ENCODE measurements around the gene POM121.
"Not testable (repeated sequence)": the region's sequence is repeated elsewhere in the genome, so short reads cannot be mapped to it uniquely, and the experiment has no call there.

DNA sequence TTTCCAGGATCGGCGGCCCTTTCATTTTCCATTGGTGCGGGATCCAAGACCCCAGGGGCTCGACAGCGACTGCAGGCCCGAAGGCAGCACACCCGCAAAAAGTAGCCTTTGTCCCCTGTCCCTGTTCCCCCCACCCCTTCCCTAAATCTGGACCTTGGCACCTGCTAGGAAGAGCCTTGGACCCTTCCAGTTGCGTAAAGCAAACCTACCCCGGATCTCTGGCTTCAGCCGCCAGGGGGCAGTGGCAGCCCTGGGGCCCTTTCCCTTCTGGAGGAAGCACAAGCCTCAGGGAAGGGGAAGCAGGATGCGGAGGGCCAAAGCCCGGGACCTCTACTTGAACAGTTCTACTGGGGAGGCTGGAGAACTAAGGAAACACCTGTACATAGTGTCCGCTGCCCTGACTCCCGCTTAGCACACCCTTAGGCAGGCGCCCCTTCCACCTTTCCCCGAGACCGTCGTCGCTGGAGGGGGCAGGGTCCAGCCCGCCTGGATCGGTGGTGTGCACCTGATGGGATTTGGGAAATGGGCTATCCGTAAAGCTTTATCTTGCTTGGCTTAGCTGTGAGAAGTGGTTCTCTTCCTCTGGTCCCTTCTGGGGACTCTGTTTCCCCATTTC, 21.3 kb downstream of the POM121 start:
- TF ChIP-seq, protein P1, sequence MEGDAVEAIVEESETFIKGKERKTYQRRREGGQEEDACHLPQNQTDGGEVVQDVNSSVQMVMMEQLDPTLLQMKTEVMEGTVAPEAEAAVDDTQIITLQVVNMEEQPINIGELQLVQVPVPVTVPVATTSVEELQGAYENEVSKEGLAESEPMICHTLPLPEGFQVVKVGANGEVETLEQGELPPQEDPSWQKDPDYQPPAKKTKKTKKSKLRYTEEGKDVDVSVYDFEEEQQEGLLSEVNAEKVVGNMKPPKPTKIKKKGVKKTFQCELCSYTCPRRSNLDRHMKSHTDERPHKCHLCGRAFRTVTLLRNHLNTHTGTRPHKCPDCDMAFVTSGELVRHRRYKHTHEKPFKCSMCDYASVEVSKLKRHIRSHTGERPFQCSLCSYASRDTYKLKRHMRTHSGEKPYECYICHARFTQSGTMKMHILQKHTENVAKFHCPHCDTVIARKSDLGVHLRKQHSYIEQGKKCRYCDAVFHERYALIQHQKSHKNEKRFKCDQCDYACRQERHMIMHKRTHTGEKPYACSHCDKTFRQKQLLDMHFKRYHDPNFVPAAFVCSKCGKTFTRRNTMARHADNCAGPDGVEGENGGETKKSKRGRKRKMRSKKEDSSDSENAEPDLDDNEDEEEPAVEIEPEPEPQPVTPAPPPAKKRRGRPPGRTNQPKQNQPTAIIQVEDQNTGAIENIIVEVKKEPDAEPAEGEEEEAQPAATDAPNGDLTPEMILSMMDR (IDR thresholded peaks at IDR 0.05), result not testable (repeated sequence)
- TF ChIP-seq POLR2A (IDR thresholded peaks at IDR 0.05), result not testable (repeated sequence)
